Heart left ventricle (tissue), 16 donors: Measurements from ENCODE around the gene IKZF3. TPM values are rescaled to one million over a fixed set of nuclear protein-coding genes. Genes with fewer than 3 reads are reported as not detected.

ENCODE experiments used
- ATAC-seq, 4 donors: fragments of 200-7000 bp; cut with Tn5 transposase; one replicate each; pipeline ENCODE4 v1.9.1; 2020 to 2022; ENCODE audit warnings: moderate library complexity in 4 of 4, mild to moderate bottlenecking in 3 of 4, moderate number of reproducible peaks in 1 of 4
- DNase-seq, 5 donors: peaks; one replicate each; pipeline ENCODE4 v3.0.0-alpha.2; 2020
- H3K27ac ChIP-seq, 12 donors: fragments of 200-600 bp; sonication (generic) in 4 of 12; one replicate each; pipeline versions ENCODE4 v1.5.0 to v1.8.0; 2016 to 2022; ENCODE audit warnings: mild to moderate bottlenecking in 2 of 12
- H3K27me3 ChIP-seq, 9 donors: fragments of 200-600 bp; sonication (generic) in 2 of 9; one replicate each; pipeline versions ENCODE4 v1.5.1 to v1.8.0; 2016 to 2022; ENCODE audit warnings: mild to moderate bottlenecking in 3 of 9
- H3K36me3 ChIP-seq, 9 donors: fragments of 200-600 bp; sonication (generic) in 2 of 9; one replicate each; pipeline versions ENCODE4 v1.5.0 to v1.8.0; 2018 to 2022; ENCODE audit warnings: mild to moderate bottlenecking in 2 of 9
- H3K4me1 ChIP-seq, 12 donors: fragments of 200-600 bp; sonication (generic) in 4 of 12; one replicate each; pipeline versions ENCODE4 v1.5.0 to v1.8.0; 2016 to 2022; ENCODE audit warnings: mild to moderate bottlenecking in 3 of 12
- H3K4me3 ChIP-seq, 12 donors: fragments of 200-600 bp; sonication (generic) in 4 of 12; one replicate each; pipeline versions ENCODE4 v1.5.0 to v1.8.0; 2017 to 2022; ENCODE audit warnings: mild to moderate bottlenecking in 9 of 12, moderate library complexity in 4 of 12
- H3K9me3 ChIP-seq, 12 donors: fragments of 200-600 bp; sonication (generic) in 4 of 12; one replicate each; pipeline versions ENCODE4 v1.5.0 to v1.8.0; 2016 to 2022; ENCODE audit warnings: mild to moderate bottlenecking in 1 of 12
- POLR2A ChIP-seq, 2 donors: fragments of 450-650 bp; IDR thresholded peaks; one replicate each; pipeline ENCODE4 v1.6.1; 2017; ENCODE audit warnings: antibody characterized with exemption in 2 of 2, mild to moderate bottlenecking in 2 of 2, moderate library complexity in 2 of 2
- WGBS, 4 donors: extraction: QIAGEN DNeasy Blood & Tissue Kit in 2 of 4; methylation state at CpG; one replicate each; pipeline versions ENCODE4 v1.1.5 to v1.1.7; 2013 to 2018; 5-methylcytosine and 5-hydroxymethylcytosine counted together
- intact Hi-C, 10 donors: fragments of 100-400 bp; cut with DNase I; formaldehyde crosslinking; loops; one replicate each; pipeline versions ENCODE4 v1.11.1 to v1.14.2; 2022
- microRNA-seq, 4 donors: library from miRNA; unstranded; fragments of <30 nt; microRNA quantifications; one replicate each; pipeline versions ENCODE4 to v1.2.0, GENCODE V29; 2017 to 2020
- polyA plus RNA-seq, 2 donors: library from polyadenylated mRNA; stranded (reverse); fragments of 200-250 nt; gene quantifications; one replicate each; pipeline ENCODE4 v1.2.3, GENCODE V29; 2013
- total RNA-seq, 9 donors: library from RNA; depleted of rRNA in 2 of 9; stranded (reverse); fragments of >200 nt in 2 of 9; fragmentation: NEBNext Ultra II Directional in 3 of 9; extraction: Animal tissue kit (Norgen Biotek cat#: 25700) in 3 of 9; gene quantifications; one replicate each; pipeline versions ENCODE4 v1.1.0 to v1.2.4, GENCODE V29; 2016 to 2023
- TF ChIP-seq, protein P1 (sequence below), 12 donors: fragments of 200-600 bp; sonication (generic) in 4 of 12; IDR thresholded peaks; one replicate each; pipeline versions ENCODE4 v1.5.0 to v1.8.0; 2018 to 2022; ENCODE audit warnings: antibody characterized with exemption in 12 of 12, mild to moderate bottlenecking in 5 of 12
- donor health status: ischemic (EF 13 %, LVEDD 7.1; RV severe dilation, severe dysfunction).
- donor health status: healthy with polysubstance abuse.
- donor health status: DM: no; HTN: yes; CAD: no.
- donor health status: DM: no; HTN: no; CAD: no.
- donor health status: ischemic (EF 25% LVEDD 6.9; RV normal size, moderate dysfunction).
- donor health status: ischemic (EF 25% LVEDD 5.7; RV mildly dilated, moderate dysfunction).
- donor health status: healthy.
- donor health status: DM: yes; HTN: yes; CAD: no.
- donor health status: ischemic (EF 35%, LVEDD 5.7; RV mildly dilated, moderate dysfunction).
- donor health status: nonischemic (EF 11% LVEDD 7.7; RV severe dilation, severe dysfunction).
- donor health status: DM: yes; HTN: yes; CAD: no.
- donor health status: PGD.
- donor health status: ischemic (EF 29% LVEDD 5.4; RV normal size, mild dysfunction).
- donor health status: nonischemic (EF 23%, LVEDD 6.1; RV moderate dilation, normal function).

The IKZF3 gene
- total and polyA plus RNA-seq, 11 donors, result 0.07 to 6.9 (median 0.21) TPM

DNA sequence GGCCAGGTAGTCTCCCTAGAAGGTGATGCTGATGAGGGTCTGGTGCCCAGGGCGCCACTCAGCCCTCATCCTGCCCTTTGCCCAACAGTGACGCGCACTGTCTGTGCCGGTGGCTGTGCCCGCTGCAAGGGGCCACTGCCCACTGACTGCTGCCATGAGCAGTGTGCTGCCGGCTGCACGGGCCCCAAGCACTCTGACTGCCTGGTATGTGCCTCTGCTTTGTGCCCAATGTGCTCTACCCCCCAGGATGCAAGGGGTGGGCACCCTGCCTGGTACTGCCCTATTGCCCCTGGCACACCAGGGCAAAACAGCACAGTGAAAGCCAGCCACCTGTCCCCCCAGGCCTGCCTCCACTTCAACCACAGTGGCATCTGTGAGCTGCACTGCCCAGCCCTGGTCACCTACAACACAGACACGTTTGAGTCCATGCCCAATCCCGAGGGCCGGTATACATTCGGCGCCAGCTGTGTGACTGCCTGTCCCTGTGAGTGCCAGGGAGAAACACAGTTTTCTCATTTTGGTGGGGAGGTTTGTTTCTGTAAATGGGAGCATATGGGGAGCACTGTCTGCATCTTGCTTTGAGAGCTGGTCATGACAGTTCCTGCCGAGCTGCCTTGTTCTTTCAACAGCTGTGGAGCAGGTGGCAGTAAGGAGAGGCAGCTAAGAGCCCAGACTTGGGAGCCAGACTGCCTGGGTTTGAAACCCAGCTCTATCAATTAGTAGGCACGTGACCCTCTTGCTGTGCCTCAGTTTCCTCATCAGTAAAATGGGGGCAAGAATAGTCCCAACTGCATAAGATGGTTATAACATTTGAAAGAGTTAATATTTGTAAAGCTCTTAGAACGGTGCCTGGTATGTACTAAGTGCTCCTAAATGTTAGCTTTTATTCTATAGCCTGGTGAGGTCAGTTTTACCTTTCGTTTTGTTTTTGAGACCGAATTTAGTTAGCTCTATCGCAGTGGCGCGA lies 153.8 kb downstream of the IKZF3 start:
- peaks cover 0 to 19% (median 11%) of the 10 kb centered on the region in 12 donors for H3K4me1 ChIP-seq
- intact Hi-C loops, result no loop called here
- H3K36me3 ChIP-seq, result peaks cover 0 to 83% (median 76%) of the 10 kb centered on the region in 9 donors
- no peak overlapping the region for H3K27ac ChIP-seq
- no peak overlapping the region for H3K4me3 ChIP-seq
- WGBS, 4 donors, result 90 to 92% (median 91%) methylated on average over 15 to 20 of the region's 20 CpGs
- no peaks in the 10 kb centered on the region for H3K9me3 ChIP-seq
- no peak for DNase-seq
- H3K27me3 ChIP-seq, result no peaks in the 10 kb centered on the region
- ATAC-seq, result no peak
- TF ChIP-seq POLR2A (IDR thresholded peaks at IDR 0.05), result no peak
- TF ChIP-seq, protein P1, sequence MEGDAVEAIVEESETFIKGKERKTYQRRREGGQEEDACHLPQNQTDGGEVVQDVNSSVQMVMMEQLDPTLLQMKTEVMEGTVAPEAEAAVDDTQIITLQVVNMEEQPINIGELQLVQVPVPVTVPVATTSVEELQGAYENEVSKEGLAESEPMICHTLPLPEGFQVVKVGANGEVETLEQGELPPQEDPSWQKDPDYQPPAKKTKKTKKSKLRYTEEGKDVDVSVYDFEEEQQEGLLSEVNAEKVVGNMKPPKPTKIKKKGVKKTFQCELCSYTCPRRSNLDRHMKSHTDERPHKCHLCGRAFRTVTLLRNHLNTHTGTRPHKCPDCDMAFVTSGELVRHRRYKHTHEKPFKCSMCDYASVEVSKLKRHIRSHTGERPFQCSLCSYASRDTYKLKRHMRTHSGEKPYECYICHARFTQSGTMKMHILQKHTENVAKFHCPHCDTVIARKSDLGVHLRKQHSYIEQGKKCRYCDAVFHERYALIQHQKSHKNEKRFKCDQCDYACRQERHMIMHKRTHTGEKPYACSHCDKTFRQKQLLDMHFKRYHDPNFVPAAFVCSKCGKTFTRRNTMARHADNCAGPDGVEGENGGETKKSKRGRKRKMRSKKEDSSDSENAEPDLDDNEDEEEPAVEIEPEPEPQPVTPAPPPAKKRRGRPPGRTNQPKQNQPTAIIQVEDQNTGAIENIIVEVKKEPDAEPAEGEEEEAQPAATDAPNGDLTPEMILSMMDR (IDR thresholded peaks at IDR 0.05), result no peak

DNA sequence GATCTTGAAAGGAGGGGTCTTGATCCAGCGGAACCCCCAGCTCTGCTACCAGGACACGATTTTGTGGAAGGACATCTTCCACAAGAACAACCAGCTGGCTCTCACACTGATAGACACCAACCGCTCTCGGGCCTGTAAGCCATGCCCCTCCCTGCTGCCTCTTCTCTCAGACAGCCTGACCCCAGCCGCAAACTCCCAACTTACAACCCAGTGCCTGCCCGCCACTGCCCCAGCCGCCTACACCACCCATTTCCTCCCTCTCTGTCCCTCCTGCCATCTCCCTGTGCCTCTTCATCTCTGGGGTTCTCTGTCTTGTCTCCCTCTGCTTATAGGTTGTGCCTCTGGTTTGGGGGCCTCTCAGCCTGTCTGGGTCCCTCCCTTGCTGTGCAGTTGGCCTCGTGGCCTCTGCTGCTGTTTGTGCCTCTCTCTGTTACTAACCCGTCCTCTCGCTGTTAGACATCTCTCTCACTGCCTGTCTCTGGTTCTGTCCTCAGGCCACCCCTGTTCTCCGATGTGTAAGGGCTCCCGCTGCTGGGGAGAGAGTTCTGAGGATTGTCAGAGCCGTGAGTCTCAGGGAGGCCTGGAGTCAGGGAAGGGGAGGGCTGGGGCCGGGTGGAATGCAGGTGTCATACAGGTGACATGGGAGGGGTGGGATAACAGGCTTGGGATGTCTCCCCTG lies 154.7 kb downstream of the IKZF3 start:
- intact Hi-C loops, result no loop called here
- H3K27me3 ChIP-seq, result no peaks in the 10 kb centered on the region
- peaks cover 0 to 27% (median 19%) of the 10 kb centered on the region in 12 donors for H3K4me1 ChIP-seq
- no peak for DNase-seq
- no peak for TF ChIP-seq POLR2A (IDR thresholded peaks at IDR 0.05)
- TF ChIP-seq, protein P1 (IDR thresholded peaks at IDR 0.05), result no peak
- 83 to 87% (median 86%) methylated on average over 14 of the region's 14 CpGs for WGBS, 4 donors
- no peak overlapping the region for H3K27ac ChIP-seq
- no peak overlapping the region for H3K4me3 ChIP-seq
- peaks cover 0 to 76% (median 70%) of the 10 kb centered on the region in 9 donors for H3K36me3 ChIP-seq
- no peak for ATAC-seq
- no peaks in the 10 kb centered on the region for H3K9me3 ChIP-seq

Small RNA genes within 50 kb of the gene (microRNA-seq; reads per million reads assigned to microRNA genes)
- 0.60 to 1.5 (median 1.0) reads per million in 4 donors for gene MIR4728

Other genes starting within 250 kb of the IKZF3 start
- gene PPP1R1B, start 237.4 kb downstream of the IKZF3 start, total RNA-seq, result 1 to 10 TPM in 4 of 9 donors, under 1 TPM in 4, not detected in 1; 0.54 to 5.8 (median 0.88) TPM
- gene PPP1R1B, start 237.4 kb downstream of the IKZF3 start, polyA plus RNA-seq, result 1 to 10 TPM in 1 of 2 donors, under 1 TPM in 1; 0.61 to 2.5 TPM
- gene STARD3, start 227.2 kb downstream of the IKZF3 start, total RNA-seq, result 10 to 100 TPM; 14.1 to 36.5 (median 19.3) TPM
- 10 to 100 TPM; 24.2 to 57.2 TPM for gene STARD3, start 227.2 kb downstream of the IKZF3 start, polyA plus RNA-seq
- 1,000 to 10,000 TPM; 2,428 to 9,343 (median 4,137) TPM for gene TCAP, start 199.0 kb downstream of the IKZF3 start, total RNA-seq
- gene TCAP, start 199.0 kb downstream of the IKZF3 start, polyA plus RNA-seq, result 1,000 to 10,000 TPM; 2,028 to 5,784 TPM
- 1 to 10 TPM; 2.4 to 7.9 (median 6.0) TPM for gene PNMT, start 195.9 kb downstream of the IKZF3 start, total RNA-seq
- 10 to 100 TPM; 13.0 to 15.6 TPM for gene PNMT, start 195.9 kb downstream of the IKZF3 start, polyA plus RNA-seq
- 10 to 100 TPM in 7 of 9 donors, 1 to 10 TPM in 2; 8.0 to 18.8 (median 13.1) TPM for gene PGAP3, start 176.3 kb downstream of the IKZF3 start, total RNA-seq
- 10 to 100 TPM; 13.3 to 13.8 TPM for gene PGAP3, start 176.3 kb downstream of the IKZF3 start, polyA plus RNA-seq
- gene ERBB2, start 164.2 kb downstream of the IKZF3 start, total RNA-seq, result 10 to 100 TPM; 51.4 to 95.1 (median 79.3) TPM
- gene ERBB2, start 164.2 kb downstream of the IKZF3 start, polyA plus RNA-seq, result 10 to 100 TPM; 29.7 to 77.4 TPM
- 10 to 100 TPM; 34.3 to 98.1 (median 53.3) TPM for gene MIEN1, start 133.8 kb downstream of the IKZF3 start, total RNA-seq
- 100 to 1,000 TPM in 1 of 2 donors, 10 to 100 TPM in 1; 87.6 to 159 TPM for gene MIEN1, start 133.8 kb downstream of the IKZF3 start, polyA plus RNA-seq
- 1 to 10 TPM in 7 of 9 donors, under 1 TPM in 2; 0.48 to 8.2 (median 1.7) TPM for gene GRB7, start 126.4 kb downstream of the IKZF3 start, total RNA-seq
- gene GRB7, start 126.4 kb downstream of the IKZF3 start, polyA plus RNA-seq, result 1 to 10 TPM in 1 of 2 donors, under 1 TPM in 1; 0.57 to 1.3 TPM
- gene ZPBP2, start 3.9 kb upstream of the IKZF3 start, total RNA-seq, result not detected
- not detected for gene ZPBP2, start 3.9 kb upstream of the IKZF3 start, polyA plus RNA-seq
- 1 to 10 TPM; 1.6 to 5.3 (median 2.8) TPM for gene GSDMB, start 54.3 kb upstream of the IKZF3 start, total RNA-seq
- 1 to 10 TPM; 2.0 to 4.7 TPM for gene GSDMB, start 54.3 kb upstream of the IKZF3 start, polyA plus RNA-seq
- 100 to 1,000 TPM in 1 of 9 donors, 10 to 100 TPM in 8; 40.0 to 111 (median 59.2) TPM for gene ORMDL3, start 63.3 kb upstream of the IKZF3 start, total RNA-seq
- gene ORMDL3, start 63.3 kb upstream of the IKZF3 start, polyA plus RNA-seq, result 10 to 100 TPM; 49.9 to 64.0 TPM
- gene LRRC3C, start 63.4 kb upstream of the IKZF3 start, total RNA-seq, result not detected
- gene LRRC3C, start 63.4 kb upstream of the IKZF3 start, polyA plus RNA-seq, result not detected
- 1 to 10 TPM in 2 of 9 donors, under 1 TPM in 5, not detected in 2; 0.35 to 3.7 (median 0.52) TPM for gene GSDMA, start 98.7 kb upstream of the IKZF3 start, total RNA-seq
- gene GSDMA, start 98.7 kb upstream of the IKZF3 start, polyA plus RNA-seq, result under 1 TPM in 1 of 2 donors, not detected in 1; 0.08 TPM
- 100 to 1,000 TPM in 2 of 9 donors, 10 to 100 TPM in 7; 68.9 to 117 (median 83.3) TPM for gene PSMD3, start 116.5 kb upstream of the IKZF3 start, total RNA-seq
- gene PSMD3, start 116.5 kb upstream of the IKZF3 start, polyA plus RNA-seq, result 100 to 1,000 TPM in 1 of 2 donors, 10 to 100 TPM in 1; 72.6 to 142 TPM
- gene CSF3, start 151.1 kb upstream of the IKZF3 start, total RNA-seq, result 1 to 10 TPM in 1 of 9 donors, under 1 TPM in 1, not detected in 7; 0.80 to 1.3 TPM
- under 1 TPM; 0.14 to 0.46 TPM for gene CSF3, start 151.1 kb upstream of the IKZF3 start, polyA plus RNA-seq
- gene MED24, start 190.1 kb upstream of the IKZF3 start, total RNA-seq, result 10 to 100 TPM; 51.1 to 75.4 (median 58.3) TPM
- gene MED24, start 190.1 kb upstream of the IKZF3 start, polyA plus RNA-seq, result 10 to 100 TPM; 52.7 to 61.8 TPM
- 100 to 1,000 TPM in 1 of 9 donors, 10 to 100 TPM in 8; 63.2 to 105 (median 73.2) TPM for gene THRA, start 198.7 kb upstream of the IKZF3 start, total RNA-seq
- gene THRA, start 198.7 kb upstream of the IKZF3 start, polyA plus RNA-seq, result 10 to 100 TPM; 50.6 to 56.2 TPM
- 10 to 100 TPM in 6 of 9 donors, 1 to 10 TPM in 3; 5.8 to 36.1 (median 21.8) TPM for gene NR1D1, start 236.3 kb upstream of the IKZF3 start, total RNA-seq
- 10 to 100 TPM in 1 of 2 donors, 1 to 10 TPM in 1; 6.1 to 20.2 TPM for gene NR1D1, start 236.3 kb upstream of the IKZF3 start, polyA plus RNA-seq